Ishikawa (cell line): ENCODE data around the gene RAPGEF4.

Experiments
- CEBPB ChIP-seq: IDR thresholded peaks from 2 replicates; pipeline ENCODE4 v1.6.1; 2012
- CREB1 ChIP-seq: IDR thresholded peaks from 2 replicates; pipeline ENCODE4 v1.6.1; 2012; ENCODE audit warnings: low read depth
- EGR1 ChIP-seq: IDR thresholded peaks from 2 replicates; pipeline ENCODE4 v1.6.1; 2012
- EP300 ChIP-seq: IDR thresholded peaks from 2 replicates; pipeline ENCODE4 v1.6.1; 2012; ENCODE audit warnings: borderline replicate concordance
- FOXM1 ChIP-seq: IDR thresholded peaks from 2 replicates; pipeline ENCODE4 v1.6.1; 2012; ENCODE audit warnings: low read depth, borderline replicate concordance
- MAX ChIP-seq: IDR thresholded peaks from 2 replicates; pipeline ENCODE4 v1.6.1; 2012
- NFIC ChIP-seq: IDR thresholded peaks from 2 replicates; pipeline ENCODE4 v1.6.1; 2012
- RAD21 ChIP-seq: IDR thresholded peaks from 2 replicates; pipeline ENCODE4 v1.6.1; 2012; ENCODE audit warnings: low read depth
- TAF1 ChIP-seq: IDR thresholded peaks from 2 replicates; pipeline ENCODE4 v1.6.1; 2012; ENCODE audit warnings: low read depth, mild to moderate bottlenecking
- TCF12 ChIP-seq: IDR thresholded peaks from 2 replicates; pipeline ENCODE4 v1.6.1; 2012; ENCODE audit warnings: low read depth
- TEAD4 ChIP-seq: IDR thresholded peaks from 2 replicates; pipeline ENCODE4 v1.6.1; 2012
- YY1 ChIP-seq: IDR thresholded peaks from 2 replicates; pipeline ENCODE4 v1.6.1; 2012; ENCODE audit warnings: low read depth
- ZBTB7A ChIP-seq: IDR thresholded peaks from 2 replicates; pipeline ENCODE4 v1.6.1; 2012; ENCODE audit warnings: low read depth
- TF ChIP-seq, protein P1 (sequence below): IDR thresholded peaks from 2 replicates; pipeline ENCODE4 v1.6.1; 2012
- TF ChIP-seq, protein P2 (sequence below): IDR thresholded peaks from 2 replicates; pipeline ENCODE4 v1.6.1; 2012; ENCODE audit warnings: low read depth, mild to moderate bottlenecking

RAPGEF4 gene

DNA sequence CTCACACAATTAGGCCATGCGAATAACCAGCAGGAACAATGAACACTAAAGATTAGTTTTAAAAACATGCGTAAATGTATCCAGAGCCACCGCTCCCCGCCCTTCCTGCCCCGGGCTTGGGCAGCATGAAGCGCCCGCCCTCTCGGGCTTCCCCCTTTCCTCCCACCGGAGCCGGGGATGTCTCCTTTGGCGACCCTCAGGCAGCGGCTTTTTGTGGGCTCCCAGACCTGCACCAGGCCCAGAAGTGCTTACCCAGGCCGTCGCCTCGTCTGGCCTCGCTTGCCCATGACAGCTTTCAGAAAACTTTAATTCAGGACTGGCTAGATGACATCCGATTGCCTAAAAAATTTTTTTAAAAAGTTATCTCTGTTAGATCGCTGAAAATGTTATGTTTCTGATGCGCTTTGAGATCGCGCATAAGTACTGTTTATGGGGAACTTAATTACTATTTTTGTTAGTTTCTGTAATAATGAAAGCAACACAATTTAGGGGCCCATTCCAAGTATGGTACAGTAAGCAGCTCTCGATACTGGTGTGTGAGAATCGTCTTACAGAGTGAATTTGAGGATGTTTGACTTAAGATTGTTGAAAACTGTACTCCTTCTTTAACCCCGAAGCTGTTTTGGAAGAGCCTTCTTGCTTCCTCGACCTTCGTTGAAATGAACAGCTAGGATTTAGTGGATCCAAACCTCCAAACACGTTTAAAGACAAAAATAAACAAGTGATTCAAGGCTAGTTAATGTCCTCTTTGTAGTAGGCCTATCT is 341.1 kb downstream of the RAPGEF4 start:
- TF ChIP-seq ZBTB7A, result 0 out of 2 replicates have a peak, but pooled peaks have one; percentile 47
- no peak for TF ChIP-seq FOXM1

- no peak for TF ChIP-seq TCF12
- TF ChIP-seq YY1, result no peak
- TF ChIP-seq FOXM1, result no peak
- no peak for TF ChIP-seq EP300
- no peak for TF ChIP-seq MAX
- TF ChIP-seq, protein P1, sequence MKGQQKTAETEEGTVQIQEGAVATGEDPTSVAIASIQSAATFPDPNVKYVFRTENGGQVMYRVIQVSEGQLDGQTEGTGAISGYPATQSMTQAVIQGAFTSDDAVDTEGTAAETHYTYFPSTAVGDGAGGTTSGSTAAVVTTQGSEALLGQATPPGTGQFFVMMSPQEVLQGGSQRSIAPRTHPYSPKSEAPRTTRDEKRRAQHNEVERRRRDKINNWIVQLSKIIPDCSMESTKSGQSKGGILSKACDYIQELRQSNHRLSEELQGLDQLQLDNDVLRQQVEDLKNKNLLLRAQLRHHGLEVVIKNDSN, result no peak
- TF ChIP-seq NFIC, result no peak
- no peak for TF ChIP-seq EGR1
- no peak for TF ChIP-seq CREB1
- TF ChIP-seq RAD21, result no peak
- no peak for TF ChIP-seq TAF1
- TF ChIP-seq TEAD4, result no peak
- TF ChIP-seq, protein P2, sequence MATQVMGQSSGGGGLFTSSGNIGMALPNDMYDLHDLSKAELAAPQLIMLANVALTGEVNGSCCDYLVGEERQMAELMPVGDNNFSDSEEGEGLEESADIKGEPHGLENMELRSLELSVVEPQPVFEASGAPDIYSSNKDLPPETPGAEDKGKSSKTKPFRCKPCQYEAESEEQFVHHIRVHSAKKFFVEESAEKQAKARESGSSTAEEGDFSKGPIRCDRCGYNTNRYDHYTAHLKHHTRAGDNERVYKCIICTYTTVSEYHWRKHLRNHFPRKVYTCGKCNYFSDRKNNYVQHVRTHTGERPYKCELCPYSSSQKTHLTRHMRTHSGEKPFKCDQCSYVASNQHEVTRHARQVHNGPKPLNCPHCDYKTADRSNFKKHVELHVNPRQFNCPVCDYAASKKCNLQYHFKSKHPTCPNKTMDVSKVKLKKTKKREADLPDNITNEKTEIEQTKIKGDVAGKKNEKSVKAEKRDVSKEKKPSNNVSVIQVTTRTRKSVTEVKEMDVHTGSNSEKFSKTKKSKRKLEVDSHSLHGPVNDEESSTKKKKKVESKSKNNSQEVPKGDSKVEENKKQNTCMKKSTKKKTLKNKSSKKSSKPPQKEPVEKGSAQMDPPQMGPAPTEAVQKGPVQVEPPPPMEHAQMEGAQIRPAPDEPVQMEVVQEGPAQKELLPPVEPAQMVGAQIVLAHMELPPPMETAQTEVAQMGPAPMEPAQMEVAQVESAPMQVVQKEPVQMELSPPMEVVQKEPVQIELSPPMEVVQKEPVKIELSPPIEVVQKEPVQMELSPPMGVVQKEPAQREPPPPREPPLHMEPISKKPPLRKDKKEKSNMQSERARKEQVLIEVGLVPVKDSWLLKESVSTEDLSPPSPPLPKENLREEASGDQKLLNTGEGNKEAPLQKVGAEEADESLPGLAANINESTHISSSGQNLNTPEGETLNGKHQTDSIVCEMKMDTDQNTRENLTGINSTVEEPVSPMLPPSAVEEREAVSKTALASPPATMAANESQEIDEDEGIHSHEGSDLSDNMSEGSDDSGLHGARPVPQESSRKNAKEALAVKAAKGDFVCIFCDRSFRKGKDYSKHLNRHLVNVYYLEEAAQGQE, result no peak
- TF ChIP-seq ZBTB7A, result no peak
- TF ChIP-seq CEBPB, result no peak
These were observed 342.0 kb downstream of the RAPGEF4 start for GRCh38 chr2:173077506-173078177.

DNA sequence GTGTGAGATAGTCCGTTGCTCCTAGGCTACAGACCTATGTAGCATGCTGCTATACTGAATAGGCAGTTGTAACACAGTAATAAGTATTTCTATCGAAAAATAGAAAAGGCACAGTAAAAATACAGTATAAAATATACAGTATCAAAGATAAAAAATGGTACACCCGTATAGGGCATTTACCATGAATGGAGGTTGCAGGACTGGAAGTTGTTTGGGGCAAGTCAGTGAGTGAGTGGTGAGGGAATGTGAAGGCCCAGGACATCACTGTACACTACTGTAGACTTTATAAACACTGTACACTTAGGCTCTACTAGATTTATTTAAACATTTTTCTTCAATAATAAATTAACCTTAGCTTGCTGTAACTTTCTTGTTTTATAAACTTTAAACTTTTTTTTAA is 343.5 kb downstream of the RAPGEF4 start:
- no peak for TF ChIP-seq RAD21
- TF ChIP-seq EP300, result no peak
- TF ChIP-seq ZBTB7A, result no peak
- no peak for TF ChIP-seq MAX
- TF ChIP-seq, protein P1, result no peak
- TF ChIP-seq TCF12, result no peak
- TF ChIP-seq YY1, result no peak
- no peak for TF ChIP-seq CEBPB
- TF ChIP-seq CREB1, result no peak

DNA sequence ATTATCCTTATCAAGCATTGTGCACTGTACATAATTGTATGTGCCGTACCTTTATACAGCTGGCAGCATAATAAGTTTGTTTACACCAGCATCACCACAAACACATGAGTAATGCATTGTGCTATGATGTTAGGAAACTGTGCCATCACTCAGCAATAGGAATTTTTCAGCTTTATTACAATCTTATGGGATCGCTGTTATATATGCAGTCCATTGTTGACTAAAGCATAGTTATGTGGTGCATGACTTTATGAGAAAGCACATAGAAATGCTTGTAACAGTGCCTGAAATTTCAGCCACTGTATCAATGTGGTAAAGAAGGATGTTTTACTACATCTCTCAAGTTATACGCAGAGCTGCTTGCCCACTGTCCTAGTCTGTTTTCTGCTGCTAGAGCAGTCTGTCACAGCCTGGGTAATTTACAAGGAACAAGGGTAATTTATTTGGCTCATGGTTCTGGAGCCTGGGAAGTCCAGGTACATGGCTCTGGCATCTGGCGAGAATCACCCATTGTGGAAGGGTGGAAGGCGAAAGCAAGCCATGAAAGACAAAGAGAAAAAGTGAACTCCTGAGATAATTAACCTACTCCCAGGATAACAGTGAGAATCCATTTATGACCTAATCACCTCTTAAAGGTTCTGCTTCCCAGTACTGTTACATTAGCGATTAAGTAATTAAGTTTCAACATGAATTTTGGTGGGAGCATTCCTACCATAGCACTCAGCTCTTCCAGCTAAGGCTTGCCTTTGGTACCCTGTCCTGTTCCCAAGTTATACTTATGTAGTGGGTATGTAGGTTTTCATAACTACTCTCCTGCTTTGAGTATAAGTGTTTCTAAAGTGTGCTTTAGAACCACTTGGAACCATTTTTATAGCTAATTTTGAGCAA is 344.6 kb downstream of the RAPGEF4 start:
- TF ChIP-seq EP300 (no peak), EGR1 (no peak)

- TF ChIP-seq RAD21 (no peak), TEAD4 (no peak), CREB1 (no peak), EGR1 (no peak), FOXM1 (no peak), MAX (no peak), YY1 (no peak), TCF12 (no peak), CEBPB (no peak), EP300 (no peak), NFIC (no peak), ZBTB7A (no peak)
- TF ChIP-seq, protein P2, result no peak
- TF ChIP-seq, protein P1, result no peak
These were observed 351.0 kb downstream of the RAPGEF4 start for GRCh38 chr2:173086518-173087213.
